Activated effector memory CD4-positive, alpha-beta T cell treated with Interleukin-2 at 50 U/mL for 16 hours (primary cell): ENCODE data around the gene RHBDD3.
"Not testable (repeated sequence)": the region's sequence is repeated elsewhere in the genome, so short reads cannot be mapped to it uniquely, and the experiment has no call there.

Experiments used
- DNase-seq: peaks from one replicate; pipeline ENCODE4 v3.0.0-alpha.2; 2020

Gene RHBDD3

GRCh38 chr22:29245626-29246385, 22.0 kb downstream of the RHBDD3 start:
- peak; percentile 42 for DNase-seq

- no peak for DNase-seq
Measured at GRCh38 chr22:29244785-29245625, 22.8 kb downstream of the RHBDD3 start.

GRCh38 chr22:29243874-29244446, 23.8 kb downstream of the RHBDD3 start:
- no peak for DNase-seq

- not testable (repeated sequence) for DNase-seq
Measured at GRCh38 chr22:29240481-29240880, 27.3 kb downstream of the RHBDD3 start.

GRCh38 chr22:29233277-29233877, 34.4 kb downstream of the RHBDD3 start:
- no peak for DNase-seq

- DNase-seq = no peak
Measured at GRCh38 chr22:29231971-29232959, 35.5 kb downstream of the RHBDD3 start.

- no peak for DNase-seq
Measured at GRCh38 chr22:29230972-29231875, 36.6 kb downstream of the RHBDD3 start.

GRCh38 chr22:29226351-29226981, 41.3 kb downstream of the RHBDD3 start:
- no peak for DNase-seq

GRCh38 chr22:29225422-29226090, 42.2 kb downstream of the RHBDD3 start:
- no peak for DNase-seq

GRCh38 chr22:29224859-29225410, 42.8 kb downstream of the RHBDD3 start:
- no peak for DNase-seq

GRCh38 chr22:29224121-29224858, 43.5 kb downstream of the RHBDD3 start:
- DNase-seq = no peak

- DNase-seq = no peak
Measured at GRCh38 chr22:29219881-29220670, 47.7 kb downstream of the RHBDD3 start.

GRCh38 chr22:29219409-29219782, 48.4 kb downstream of the RHBDD3 start:
- DNase-seq = not testable (repeated sequence)

- DNase-seq = no peak
Measured at GRCh38 chr22:29218758-29219408, 48.9 kb downstream of the RHBDD3 start.

- DNase-seq = no peak
Measured at GRCh38 chr22:29217827-29218757, 49.7 kb downstream of the RHBDD3 start.
